Head of caudate nucleus (tissue), 42 donors: ENCODE measurements around the gene AGBL4.
"Not testable (repeated sequence)": the region's sequence is repeated elsewhere in the genome, so short reads cannot be mapped to it uniquely, and the experiment has no call there.

Experiments
- DNase-seq, 42 donors: peaks; one replicate each; pipeline versions ENCODE4 v3.0.0 to v3.0.0-alpha.2; 2020 to 2021; ENCODE audit warnings: mixed read lengths in 7 of 42
- intact Hi-C: fragments of 100-400 bp; cut with DNase I; formaldehyde crosslinking; loops from one replicate; pipeline ENCODE4 v1.15.0; 2022

Gene AGBL4

GRCh38 chr1:50023292-50024159, at the start of gene AGBL4:
Gene AGBL4 (minus strand): TSS chr1:50023954.
- intact Hi-C loops, result no loop called here
- DNase-seq, result peak; percentile 11 to 83 (median 67)

- intact Hi-C loops, result no loop called here
Observed at GRCh38 chr1:50066806-50067205, 43.1 kb upstream of the AGBL4 start.

GRCh38 chr1:50060279-50060678, 36.5 kb upstream of the AGBL4 start:
- no peak for DNase-seq
- intact Hi-C loops, result no loop called here

More at GRCh38 chr1:50066806-50067205, 43.1 kb upstream of the AGBL4 start:
- no peak for DNase-seq

GRCh38 chr1:50048791-50049190, 25.0 kb upstream of the AGBL4 start:
- DNase-seq, result no peak
- intact Hi-C loops, result no loop called here

- DNase-seq, result peak in 33 of 42 donors; percentile 5 to 60 (median 24)
- intact Hi-C loops, result no loop called here
Observed at GRCh38 chr1:50047916-50048694, 24.4 kb upstream of the AGBL4 start.

GRCh38 chr1:50038237-50038809, 14.6 kb upstream of the AGBL4 start:
- intact Hi-C loops, result no loop called here

GRCh38 chr1:50027794-50028193, 4.0 kb upstream of the AGBL4 start:
- no peak for DNase-seq
- intact Hi-C loops, result no loop called here

More at GRCh38 chr1:50038237-50038809, 14.6 kb upstream of the AGBL4 start:
- DNase-seq, result no peak

- intact Hi-C loops, result no loop called here
- no peak for DNase-seq
Observed at GRCh38 chr1:49995734-49996133, 28.0 kb downstream of the AGBL4 start.

GRCh38 chr1:49971088-49971487, 52.7 kb downstream of the AGBL4 start:
- DNase-seq, result no peak
- intact Hi-C loops, result no loop called here

- intact Hi-C loops, result no loop called here
- no peak for DNase-seq
Observed at GRCh38 chr1:49951385-49951784, 72.4 kb downstream of the AGBL4 start.

GRCh38 chr1:49915301-49915700, 108.5 kb downstream of the AGBL4 start:
- DNase-seq, intact Hi-C loops: not testable (repeated sequence)

GRCh38 chr1:49906365-49906764, 117.4 kb downstream of the AGBL4 start:
- DNase-seq, result no peak
- intact Hi-C loops, result no loop called here

- no peak for DNase-seq
- intact Hi-C loops, result no loop called here
Observed at GRCh38 chr1:49864581-49864980, 159.2 kb downstream of the AGBL4 start.

- intact Hi-C loops, result no loop called here
- DNase-seq, result no peak
Observed at GRCh38 chr1:49854741-49855140, 169.0 kb downstream of the AGBL4 start.

- DNase-seq, result no peak
- intact Hi-C loops, result no loop called here
Observed at GRCh38 chr1:49842596-49842995, 181.2 kb downstream of the AGBL4 start.

GRCh38 chr1:49841767-49842166, 182.0 kb downstream of the AGBL4 start:
- no peak for DNase-seq
- intact Hi-C loops, result no loop called here

- intact Hi-C loops, result no loop called here
- DNase-seq, result no peak
Observed at GRCh38 chr1:49824261-49824660, 199.5 kb downstream of the AGBL4 start.

GRCh38 chr1:49817681-49818080, 206.1 kb downstream of the AGBL4 start:
- DNase-seq, result no peak
- intact Hi-C loops, result no loop called here

GRCh38 chr1:49787013-49787412, 236.7 kb downstream of the AGBL4 start:
- intact Hi-C loops, DNase-seq: not testable (repeated sequence)

- DNase-seq, result no peak
- intact Hi-C loops, result no loop called here
Observed at GRCh38 chr1:49765034-49765433, 258.7 kb downstream of the AGBL4 start.
